HG03039 (cell line): ENCODE data around the gene SH2D1A.

Source experiments
- ATAC-seq: cut with Tn5 transposase; IDR thresholded peaks from one replicate; pipeline ENCODE4 v1.9.1; 2021; ENCODE audit warnings: mild to moderate bottlenecking, moderate library complexity; ENCODE audit not compliant: unreplicated experiment

The SH2D1A gene

DNA sequence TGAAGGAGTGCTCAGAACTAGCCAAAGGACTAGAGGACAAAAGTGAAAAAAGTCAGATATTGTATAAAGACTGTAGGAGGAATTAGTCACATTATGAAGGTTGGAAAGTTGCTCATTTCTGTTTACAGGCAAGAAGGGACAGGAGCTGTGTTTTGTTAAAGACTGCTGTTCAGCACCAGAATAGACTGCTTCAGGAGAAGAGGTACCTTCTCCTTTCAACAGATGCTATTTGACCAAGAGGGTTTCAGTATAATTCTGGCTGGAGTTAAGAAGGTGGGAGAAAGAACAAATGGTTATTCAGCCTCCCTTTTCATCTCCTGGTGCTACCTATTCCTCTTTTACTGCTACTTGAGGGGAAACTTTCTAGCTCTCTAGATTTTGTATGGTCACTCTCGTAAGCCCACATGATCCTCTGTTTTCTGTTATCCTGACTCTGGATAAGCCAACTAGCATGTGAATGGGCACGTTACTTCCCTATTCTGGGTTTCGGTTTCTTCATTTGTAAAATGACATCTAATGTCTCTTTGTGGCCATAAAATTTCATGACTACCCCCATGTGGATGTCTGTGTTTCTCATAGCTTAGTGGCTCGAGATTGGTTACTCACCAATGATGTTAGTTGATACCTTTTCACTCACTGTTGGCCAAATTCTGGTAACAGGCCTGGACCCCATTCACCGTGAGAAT is 68.9 kb downstream of the SH2D1A start:
- ATAC-seq, result no peak

DNA sequence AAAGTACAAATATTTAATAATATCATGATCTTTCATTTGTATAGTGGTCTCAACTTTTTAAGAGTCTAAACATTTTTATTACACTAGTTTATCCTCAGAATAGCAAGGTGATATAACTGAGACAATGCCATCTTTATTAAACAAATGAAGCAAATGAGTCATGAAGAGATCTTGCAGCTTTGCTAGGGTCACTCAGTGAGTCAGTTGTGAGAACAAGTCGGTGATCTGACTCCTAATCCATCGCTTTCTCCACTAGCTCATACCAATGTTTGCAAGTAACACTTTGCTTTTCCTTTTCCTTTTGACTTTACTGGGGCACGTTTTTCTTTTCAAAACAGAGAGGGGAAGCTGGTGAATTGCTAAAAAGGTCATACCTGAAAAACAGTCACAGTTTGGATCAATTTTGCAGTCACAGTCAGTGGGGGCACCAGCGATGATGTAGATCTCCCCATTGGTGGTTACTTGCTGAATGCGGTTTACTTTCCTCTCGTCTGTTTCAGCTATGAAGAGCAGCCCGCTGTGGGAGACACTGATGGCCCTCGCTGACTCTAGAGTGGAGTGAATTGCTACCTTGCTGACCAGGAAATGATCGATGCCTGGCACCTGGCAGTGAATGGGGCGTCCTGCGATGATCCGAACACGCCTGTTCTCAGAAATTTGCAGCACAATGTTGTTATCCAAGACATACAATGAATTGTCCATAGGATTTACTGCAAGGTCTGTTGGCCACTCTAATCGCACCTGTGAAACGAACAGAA is 75.7 kb downstream of the SH2D1A start:
- no peak for ATAC-seq
